H9 (cell line): ENCODE measurements around the gene ADGRG2. TPM values are rescaled to one million over a fixed set of nuclear protein-coding genes. Genes with fewer than 3 reads are reported as not detected.

Experiments
- DNase-seq: peaks from one replicate; pipeline ENCODE4 v3.0.0-alpha.2; 2017
- H2AFZ ChIP-seq: one replicate; pipeline ENCODE4 v1.6.1; 2013; ENCODE audit warnings: mild to moderate bottlenecking, low read length, control low read depth, moderate library complexity
- H2AK5ac ChIP-seq: 2 replicates; pipeline ENCODE4 v1.6.1; 2013; ENCODE audit warnings: low read length, control low read depth, mixed read lengths; ENCODE audit not compliant: insufficient read length
- H2BK120ac ChIP-seq: one replicate; pipeline ENCODE4 v1.6.1; 2013; ENCODE audit warnings: low read depth, mild to moderate bottlenecking, low read length, control low read depth, inconsistent platforms; ENCODE audit not compliant: poor library complexity, severe bottlenecking
- H2BK12ac ChIP-seq: 2 replicates; pipeline ENCODE4 v1.6.1; 2013; ENCODE audit warnings: low read length, control low read depth, mixed read lengths, low read depth; ENCODE audit not compliant: insufficient read length
- H2BK15ac ChIP-seq: 2 replicates; pipeline ENCODE4 v1.6.1; 2013; ENCODE audit warnings: low read depth, low read length, control low read depth
- H2BK20ac ChIP-seq: one replicate; pipeline ENCODE4 v1.6.1; 2013; ENCODE audit warnings: low read depth, mild to moderate bottlenecking, low read length, control low read depth, inconsistent platforms; ENCODE audit not compliant: poor library complexity, severe bottlenecking
- H2BK5ac ChIP-seq: 2 replicates; pipeline ENCODE4 v1.6.1; 2013; ENCODE audit warnings: low read length, control low read depth, mixed read lengths; ENCODE audit not compliant: insufficient read length
- H3K14ac ChIP-seq: 2 replicates; pipeline ENCODE4 v1.6.1; 2013; ENCODE audit warnings: low read length, control low read depth; ENCODE audit not compliant: insufficient read depth
- H3K18ac ChIP-seq: 2 replicates; pipeline ENCODE4 v1.6.1; 2013; ENCODE audit warnings: low read depth, mild to moderate bottlenecking, mixed read lengths, low read length, control low read depth; ENCODE audit not compliant: insufficient read length
- H3K23ac ChIP-seq: 2 replicates; pipeline ENCODE4 v1.6.1; 2013; ENCODE audit warnings: low read length, control low read depth, mixed read lengths, low read depth; ENCODE audit not compliant: insufficient read length
- H3K23me2 ChIP-seq: 2 replicates; pipeline ENCODE4 v1.6.1; 2013; ENCODE audit warnings: low read depth, mild to moderate bottlenecking, mixed read lengths, low read length, control low read depth; ENCODE audit not compliant: insufficient read length, poor library complexity, severe bottlenecking
- H3K27ac ChIP-seq: 2 replicates; pipeline ENCODE4 v1.5.1; 2013; ENCODE audit warnings: low read length, control low read depth, mixed read lengths, low read depth; ENCODE audit not compliant: insufficient read length
- H3K27me3 ChIP-seq: 2 replicates; pipeline ENCODE4 v1.6.1; 2013; ENCODE audit warnings: low read length, control low read depth, inconsistent platforms; ENCODE audit not compliant: insufficient read depth
- H3K4ac ChIP-seq: 2 replicates; pipeline ENCODE4 v1.6.1; 2013; ENCODE audit warnings: low read depth, mild to moderate bottlenecking, control low read depth, inconsistent platforms, low read length, moderate library complexity
- H3K4me1 ChIP-seq: 2 replicates; pipeline ENCODE4 v1.6.1; 2013; ENCODE audit warnings: low read length, control low read depth, inconsistent platforms; ENCODE audit not compliant: insufficient read depth
- H3K4me2 ChIP-seq: 2 replicates; pipeline ENCODE4 v1.6.1; 2013; ENCODE audit warnings: low read length, control low read depth, mixed read lengths; ENCODE audit not compliant: insufficient read length, insufficient read depth
- H3K56ac ChIP-seq: 2 replicates; pipeline ENCODE4 v1.6.1; 2013; ENCODE audit warnings: low read depth, mild to moderate bottlenecking, mixed read lengths, low read length, control low read depth; ENCODE audit not compliant: insufficient read length
- H3K79me1 ChIP-seq: 2 replicates; pipeline ENCODE4 v1.6.1; 2013; ENCODE audit warnings: low read depth, mild to moderate bottlenecking, moderate library complexity, low read length, control low read depth, inconsistent platforms; ENCODE audit not compliant: insufficient read depth, poor library complexity, severe bottlenecking
- H3K79me2 ChIP-seq: 2 replicates; pipeline ENCODE4 v1.6.1; 2013; ENCODE audit warnings: low read length, control low read depth, inconsistent platforms; ENCODE audit not compliant: insufficient read depth
- H3K9ac ChIP-seq: 2 replicates; pipeline ENCODE4 v1.6.1; 2013; ENCODE audit warnings: low read length, control low read depth, mixed read lengths; ENCODE audit not compliant: insufficient read length; ENCODE audit errors: extremely low read depth
- H3K9me3 ChIP-seq: one replicate; pipeline ENCODE4 v1.6.1; 2013; ENCODE audit warnings: low read depth, low read length, inconsistent platforms; ENCODE audit not compliant: control insufficient read depth
- H3T11ph ChIP-seq: one replicate; pipeline ENCODE4 v1.6.1; 2013; ENCODE audit warnings: mild to moderate bottlenecking, low read length, control low read depth, inconsistent platforms
- H4K20me1 ChIP-seq: one replicate; pipeline ENCODE4 v1.6.1; 2013; ENCODE audit not compliant: control insufficient read depth, insufficient read length, insufficient read depth
- H4K5ac ChIP-seq: 2 replicates; pipeline ENCODE4 v1.6.1; 2013; ENCODE audit warnings: low read depth, mild to moderate bottlenecking, mixed read lengths, low read length, control low read depth; ENCODE audit not compliant: insufficient read length
- H4K8ac ChIP-seq: replicated peaks from 2 replicates; pipeline ENCODE4 v1.6.1; 2013; ENCODE audit warnings: low read length, control low read depth, mixed read lengths, low read depth; ENCODE audit not compliant: insufficient read length
- H4K91ac ChIP-seq: 2 replicates; pipeline ENCODE4 v1.6.1; 2013; ENCODE audit warnings: low read depth, mild to moderate bottlenecking, moderate library complexity, mixed read lengths, low read length, control low read depth; ENCODE audit not compliant: insufficient read length
- H3K27ac Mint-ChIP-seq, 3 experiments: 2 replicates in 2 of 3; 3 replicates in 1 of 3; pipeline ENCODE4 v1.8.0; 2020 to 2021; ENCODE audit warnings: mixed read lengths in 3 of 3, mild to moderate bottlenecking in 1 of 3, moderate library complexity in 1 of 3
- H3K27me3 Mint-ChIP-seq: 2 replicates; pipeline ENCODE4 v1.8.0; 2021; ENCODE audit warnings: low read depth, mild to moderate bottlenecking, moderate library complexity, mixed read lengths
- H3K36me3 Mint-ChIP-seq, 3 experiments: 2 replicates in 2 of 3; 3 replicates in 1 of 3; pipeline ENCODE4 v1.8.0; 2020 to 2021; ENCODE audit warnings: low read depth in 3 of 3, mixed read lengths in 3 of 3; ENCODE audit not compliant: insufficient read depth in 1 of 3
- H3K4me1 Mint-ChIP-seq, 2 experiments: 2 replicates each; pipeline ENCODE4 v1.8.0; 2020; ENCODE audit warnings: mixed read lengths in 2 of 2
- H3K4me3 Mint-ChIP-seq, 2 experiments: 2 replicates in 1 of 2; 3 replicates in 1 of 2; pipeline ENCODE4 v1.8.0; 2020 to 2021; ENCODE audit warnings: mild to moderate bottlenecking in 2 of 2, mixed read lengths in 2 of 2, moderate library complexity in 1 of 2
- H3K9me3 Mint-ChIP-seq, 2 experiments: 2 replicates in 1 of 2; 3 replicates in 1 of 2; pipeline ENCODE4 v1.8.0; 2020; ENCODE audit warnings: mild to moderate bottlenecking in 2 of 2, mixed read lengths in 2 of 2, moderate library complexity in 1 of 2
- CTCF ChIP-seq: fragments of 200-600 bp; sonication (generic); conservative IDR thresholded peaks from 3 replicates; pipeline ENCODE4 v1.8.0; 2021; ENCODE audit warnings: antibody characterized with exemption, mild to moderate bottlenecking
- whole genome bisulfite sequencing: extraction: QIAGEN DNeasy Blood & Tissue Kit; methylation state at CpG from one replicate; pipeline ENCODE4 v1.1.7; 2013; ENCODE audit warnings: missing lambda C conversion rate, low lambda C conversion rate, mixed read lengths; ENCODE audit not compliant: insufficient read length; ENCODE audit errors: extremely low coverage; 5-methylcytosine and 5-hydroxymethylcytosine counted together
- total RNA-seq: library from RNA; stranded (reverse); gene quantifications from 2 replicates; pipeline ENCODE4 v1.2.1, GENCODE V29; 2021

Gene ADGRG2
- total RNA-seq, 1 experiment from 2014 or later = 6.8 TPM

GRCh38 chrX:19028560-19028959 lies 93.7 kb downstream of the ADGRG2 start:
- no peaks in the 10 kb centered on the region for H3K79me2 ChIP-seq
- Mint-ChIP-seq H3K9me3 (peaks cover 50 to 57% of the 10 kb centered on the region in 2 experiments), H3K36me3 (peaks cover 0 to 4% (median 0%) of the 10 kb centered on the region in 3 experiments; a peak in 3 of 7 replicates), H3K4me3 (no peak overlapping the region), H3K27ac (no peak overlapping the region), H3K27me3 (no peaks in the 10 kb centered on the region), H3K4me1 (no peaks in the 10 kb centered on the region)
- H3K79me1 ChIP-seq = no peaks in the 10 kb centered on the region
- no peaks in the 10 kb centered on the region for H4K20me1 ChIP-seq
- H2BK15ac ChIP-seq = no peak overlapping the region
- H3K23ac ChIP-seq = no peak overlapping the region
- H3K27me3 ChIP-seq = no peaks in the 10 kb centered on the region
- no peak for DNase-seq
- H4K5ac ChIP-seq = no peak overlapping the region
- no peak overlapping the region for H4K91ac ChIP-seq
- H3K9me3 ChIP-seq = peaks cover 6% of the 10 kb centered on the region
- H2BK5ac ChIP-seq = no peak overlapping the region
- H2BK120ac ChIP-seq = no peak overlapping the region
- no peaks in the 10 kb centered on the region for H3K4me1 ChIP-seq
- H3K4ac ChIP-seq = no peak overlapping the region
- no peak overlapping the region for H3K4me2 ChIP-seq
- H2AFZ ChIP-seq = no peak overlapping the region
- no peak overlapping the region for H4K8ac ChIP-seq
- no peak overlapping the region for H3K18ac ChIP-seq
- H3T11ph ChIP-seq = no peak overlapping the region
- WGBS = no CpG with 5 or more reads among the region's 6 CpGs
- H3K14ac ChIP-seq = no peak overlapping the region
- H2BK20ac ChIP-seq = no peak overlapping the region
- no peaks in the 10 kb centered on the region for H3K23me2 ChIP-seq
- TF ChIP-seq CTCF = no peak
- H2BK12ac ChIP-seq = no peak overlapping the region
- no peak overlapping the region for H2AK5ac ChIP-seq
- no peak overlapping the region for H3K56ac ChIP-seq
- H3K27ac ChIP-seq = no peak overlapping the region
- no peak overlapping the region for H3K9ac ChIP-seq
